ENCODE measurements around the gene NDUFS8. TPM values are rescaled to one million over a fixed set of nuclear protein-coding genes. Genes with fewer than 3 reads are reported as not detected.

Gene NDUFS8
- total and polyA plus RNA-seq, 2 of the 4 experiments (the other 2 are of a cell fraction): 85.9 to 131 TPM

DNA sequence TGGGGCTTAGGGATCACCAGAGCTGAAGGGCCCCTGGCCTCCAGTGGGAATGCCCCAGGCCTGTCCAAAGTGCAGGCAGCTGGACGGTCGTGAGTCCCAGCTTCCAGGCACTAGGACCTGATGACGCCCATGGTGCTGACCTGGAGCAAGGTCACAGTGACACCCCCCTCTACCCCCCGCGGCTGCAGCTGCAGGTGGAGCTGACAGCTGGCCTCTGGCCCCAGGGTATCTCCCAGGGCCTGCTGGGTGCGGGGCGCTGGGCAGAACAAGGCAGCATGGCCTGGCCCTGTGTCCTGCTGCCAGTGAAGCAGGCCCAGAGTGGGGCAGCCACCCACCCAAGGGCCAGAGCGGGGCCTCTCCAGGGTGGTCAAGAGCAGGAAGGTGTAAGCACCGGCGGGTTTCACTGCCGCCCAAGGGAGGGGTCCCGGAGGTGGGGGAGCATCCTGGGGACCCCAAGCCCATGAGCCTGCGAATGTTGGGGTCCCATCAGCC is 7.8 kb downstream of the NDUFS8 start:
- Histone ChIP-seq H2AK9ac (replicated peaks; ENCODE audit: low read depth, low read length, poor library complexity) (peak overlapping the region; percentile 94), H3K4me1 (ENCODE audit: control insufficient read depth, insufficient read depth, low read length) (peaks cover 24% of the 10 kb centered on the region), H3K9me1 (ENCODE audit: insufficient read depth, low read length) (no peaks in the 10 kb centered on the region), H2BK5ac (ENCODE audit: low read depth, low read length, poor library complexity, severe bottlenecking) (peak overlapping the region; percentile 81), H2BK120ac (ENCODE audit: low read depth, low read length) (peak overlapping the region; percentile 81), H3K79me1 (ENCODE audit: low read depth in 1 of 2, low read length in 2 of 2) (peaks cover 7 to 51% of the 10 kb centered on the region in 2 experiments; a peak in 3 of 4 replicates), H3K36me3 (ENCODE audit: control insufficient read depth, insufficient read depth, low read length) (peaks cover 18% of the 10 kb centered on the region; the same call in 1 of the 2 replicates), H3K56ac (ENCODE audit: extremely low read depth, insufficient read depth, low read length) (0 out of 2 replicates have a peak overlapping the region, but pooled peaks have one; percentile 5), H3K27ac (ENCODE audit: insufficient read depth, low read length) (peak overlapping the region; percentile 85), H2BK20ac (ENCODE audit: low read depth, low read length) (no peak overlapping the region), H4K91ac (ENCODE audit: insufficient read depth, low read depth, low read length) (peak overlapping the region; percentile 99), H2BK15ac (ENCODE audit: low read depth, low read length) (no peak overlapping the region), H3K4ac (ENCODE audit: low read depth, low read length) (peak overlapping the region; percentile 97), H3K4me3 (ENCODE audit: insufficient read depth, low read depth, low read length) (peak overlapping the region; percentile 74), H3K4me2 (ENCODE audit: low read depth, low read length) (peak overlapping the region; percentile 80), H3K9ac (ENCODE audit: low read depth, low read length) (peak overlapping the region; percentile 89), H4K20me1 (ENCODE audit: insufficient read depth, low read length) (no peaks in the 10 kb centered on the region; the same call in 1 of the 2 replicates), H3K18ac (ENCODE audit: low read depth, low read length) (peak overlapping the region; percentile 59), H3K23ac (ENCODE audit: low read depth, low read length) (peak overlapping the region; percentile 94), H3K14ac (replicated peaks; ENCODE audit: low read depth, low read length) (peak overlapping the region; percentile 96), H2AFZ (replicated peaks; ENCODE audit: low read length, poor library complexity) (peak overlapping the region; percentile 90), H2AK5ac (ENCODE audit: low read depth, low read length) (peak overlapping the region; percentile 81), H3K27me3 (ENCODE audit: control insufficient read depth, insufficient read depth, low read length) (no peaks in the 10 kb centered on the region), H4K8ac (ENCODE audit: low read depth in 2 of 2, low read length in 2 of 2) (peak overlapping the region; percentile 96 to 100), H3K9me3 (ENCODE audit: control insufficient read depth, insufficient read depth, low read length) (no peaks in the 10 kb centered on the region), H4K5ac (ENCODE audit: low read depth, low read length) (peak overlapping the region; percentile 93)
- WGBS, 2 experiments (ENCODE audit: extremely low coverage in 2 of 2, insufficient read length in 1 of 2): no CpG with 5 or more reads among the region's 13 CpGs
- ATAC-seq (ENCODE audit: low read depth) (peak; percentile 6), DNase-seq (no peak)
- TF ChIP-seq, protein P1, sequence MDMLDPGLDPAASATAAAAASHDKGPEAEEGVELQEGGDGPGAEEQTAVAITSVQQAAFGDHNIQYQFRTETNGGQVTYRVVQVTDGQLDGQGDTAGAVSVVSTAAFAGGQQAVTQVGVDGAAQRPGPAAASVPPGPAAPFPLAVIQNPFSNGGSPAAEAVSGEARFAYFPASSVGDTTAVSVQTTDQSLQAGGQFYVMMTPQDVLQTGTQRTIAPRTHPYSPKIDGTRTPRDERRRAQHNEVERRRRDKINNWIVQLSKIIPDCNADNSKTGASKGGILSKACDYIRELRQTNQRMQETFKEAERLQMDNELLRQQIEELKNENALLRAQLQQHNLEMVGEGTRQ (IDR thresholded peaks at IDR 0.05; ENCODE audit: low read depth, low read length): no peak
- TF ChIP-seq RFX5 (IDR thresholded peaks at IDR 0.05; ENCODE audit: low read depth, low read length) (no peak), RCOR1 (IDR thresholded peaks at IDR 0.05; ENCODE audit: insufficient replicate concordance, low read length) (no peak), MAZ (IDR thresholded peaks at IDR 0.05; ENCODE audit: borderline replicate concordance, low read depth, low read length) (no peak), NFE2L2 (IDR thresholded peaks at IDR 0.05; ENCODE audit: low read depth, low read length) (no peak), MXI1 (IDR thresholded peaks at IDR 0.05; ENCODE audit: borderline replicate concordance, low read depth, low read length) (no peak)
- TF ChIP-seq, protein P2, sequence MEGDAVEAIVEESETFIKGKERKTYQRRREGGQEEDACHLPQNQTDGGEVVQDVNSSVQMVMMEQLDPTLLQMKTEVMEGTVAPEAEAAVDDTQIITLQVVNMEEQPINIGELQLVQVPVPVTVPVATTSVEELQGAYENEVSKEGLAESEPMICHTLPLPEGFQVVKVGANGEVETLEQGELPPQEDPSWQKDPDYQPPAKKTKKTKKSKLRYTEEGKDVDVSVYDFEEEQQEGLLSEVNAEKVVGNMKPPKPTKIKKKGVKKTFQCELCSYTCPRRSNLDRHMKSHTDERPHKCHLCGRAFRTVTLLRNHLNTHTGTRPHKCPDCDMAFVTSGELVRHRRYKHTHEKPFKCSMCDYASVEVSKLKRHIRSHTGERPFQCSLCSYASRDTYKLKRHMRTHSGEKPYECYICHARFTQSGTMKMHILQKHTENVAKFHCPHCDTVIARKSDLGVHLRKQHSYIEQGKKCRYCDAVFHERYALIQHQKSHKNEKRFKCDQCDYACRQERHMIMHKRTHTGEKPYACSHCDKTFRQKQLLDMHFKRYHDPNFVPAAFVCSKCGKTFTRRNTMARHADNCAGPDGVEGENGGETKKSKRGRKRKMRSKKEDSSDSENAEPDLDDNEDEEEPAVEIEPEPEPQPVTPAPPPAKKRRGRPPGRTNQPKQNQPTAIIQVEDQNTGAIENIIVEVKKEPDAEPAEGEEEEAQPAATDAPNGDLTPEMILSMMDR (conservative IDR thresholded peaks at IDR 0.05; ENCODE audit: low read depth, low read length): no peak
- BruUV-seq (replicated peaks): no TSS peak
- dilution Hi-C loops (cut with HindIII; ENCODE audit: low sequenced_read_pairs, unreplicated experiment) (no loop called here), in situ Hi-C loops (cut with MboI; ENCODE audit: low sequenced_read_pairs) (no loop called here), intact Hi-C loops (cut with micrococcal nuclease) (no loop called here)
- ChIA-PET POLR2A (ENCODE audit: unreplicated experiment) (interaction anchor here (1.4 kb wide), 1 partner anchor 27 kb away, joined by 4 read pairs; no protein-coding TSS in a partner anchor), CTCF (no interaction called here)
